Subcutaneous adipose tissue (tissue), 4 donors: ENCODE measurements around the gene UGT1A10. TPM values are rescaled to one million over a fixed set of nuclear protein-coding genes. Genes with fewer than 3 reads are reported as not detected.

Experiments used
- total RNA-seq, 4 donors: library from RNA; depleted of rRNA; stranded (reverse); fragments of >200 nt; gene quantifications; one replicate each; pipeline ENCODE4 v1.1.0, GENCODE V29; 2016
- TF ChIP-seq, protein P1 (sequence below): fragments of 450-650 bp; IDR thresholded peaks from one replicate; pipeline ENCODE4 v1.5.1; 2016; ENCODE audit warnings: low read depth, mild to moderate bottlenecking, control low read depth, antibody characterized with exemption, moderate library complexity

UGT1A10 gene
- total RNA-seq, 4 donors from 2014 or later, result not detected

DNA sequence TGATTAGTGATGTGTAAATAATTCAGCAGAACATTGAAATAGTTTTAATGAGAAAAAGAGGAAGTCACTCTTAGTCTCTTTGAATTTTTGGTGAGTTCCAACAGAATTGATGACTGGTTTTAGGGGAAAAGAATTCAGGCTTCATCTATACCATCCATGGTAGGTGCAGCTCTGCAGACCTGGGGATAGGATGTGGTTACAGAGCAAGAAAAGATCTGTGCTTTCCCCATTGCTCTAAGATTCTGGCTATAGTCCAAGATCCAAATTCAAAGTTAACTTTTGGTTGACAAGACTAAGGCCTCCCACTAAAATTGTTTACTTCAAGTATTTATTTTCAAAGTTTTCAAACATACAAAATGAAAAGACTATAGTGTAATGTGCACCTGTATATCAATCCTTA is 3.6 kb downstream of the UGT1A10 start:
- TF ChIP-seq, protein P1, sequence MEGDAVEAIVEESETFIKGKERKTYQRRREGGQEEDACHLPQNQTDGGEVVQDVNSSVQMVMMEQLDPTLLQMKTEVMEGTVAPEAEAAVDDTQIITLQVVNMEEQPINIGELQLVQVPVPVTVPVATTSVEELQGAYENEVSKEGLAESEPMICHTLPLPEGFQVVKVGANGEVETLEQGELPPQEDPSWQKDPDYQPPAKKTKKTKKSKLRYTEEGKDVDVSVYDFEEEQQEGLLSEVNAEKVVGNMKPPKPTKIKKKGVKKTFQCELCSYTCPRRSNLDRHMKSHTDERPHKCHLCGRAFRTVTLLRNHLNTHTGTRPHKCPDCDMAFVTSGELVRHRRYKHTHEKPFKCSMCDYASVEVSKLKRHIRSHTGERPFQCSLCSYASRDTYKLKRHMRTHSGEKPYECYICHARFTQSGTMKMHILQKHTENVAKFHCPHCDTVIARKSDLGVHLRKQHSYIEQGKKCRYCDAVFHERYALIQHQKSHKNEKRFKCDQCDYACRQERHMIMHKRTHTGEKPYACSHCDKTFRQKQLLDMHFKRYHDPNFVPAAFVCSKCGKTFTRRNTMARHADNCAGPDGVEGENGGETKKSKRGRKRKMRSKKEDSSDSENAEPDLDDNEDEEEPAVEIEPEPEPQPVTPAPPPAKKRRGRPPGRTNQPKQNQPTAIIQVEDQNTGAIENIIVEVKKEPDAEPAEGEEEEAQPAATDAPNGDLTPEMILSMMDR, result no peak

DNA sequence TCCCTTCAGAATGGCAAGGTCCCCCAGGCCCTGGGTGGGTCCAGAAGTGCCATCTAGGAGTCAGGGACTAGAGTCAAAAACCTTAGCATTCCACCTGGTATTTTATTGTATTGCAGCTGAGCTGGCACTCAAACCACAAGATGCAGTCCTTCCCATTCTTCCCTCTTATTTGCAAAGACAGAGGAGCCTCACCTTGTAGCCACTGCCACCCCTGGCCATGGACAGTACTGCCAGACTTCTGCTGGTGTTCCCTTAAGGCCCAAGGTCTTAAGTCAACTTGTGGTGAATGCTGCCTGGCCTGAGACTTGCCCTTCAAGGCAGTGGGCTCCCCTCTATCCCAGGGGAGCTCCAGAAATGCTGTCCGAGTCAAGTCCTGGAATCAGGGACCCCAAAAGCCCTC is 6.9 kb downstream of the UGT1A10 start:
- TF ChIP-seq, protein P1, result no peak

DNA sequence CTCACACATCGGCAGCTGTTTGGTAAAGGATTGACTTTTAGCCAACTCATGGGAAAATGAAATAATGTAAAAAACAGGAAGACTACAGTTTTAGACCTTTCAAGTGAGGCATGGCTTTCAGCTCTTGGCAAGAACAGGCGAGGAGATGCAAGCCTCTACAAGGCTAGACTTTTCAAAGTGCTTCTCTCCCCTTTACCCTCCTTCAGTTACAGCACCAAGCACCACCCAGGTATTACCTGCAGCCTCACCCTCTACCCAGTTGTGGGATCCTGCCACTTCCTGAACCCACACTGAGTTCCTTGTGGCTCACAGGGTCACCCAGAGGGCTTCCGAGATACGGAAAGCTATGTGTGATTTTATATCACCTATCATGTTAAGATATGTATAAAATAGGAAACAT is 14.7 kb downstream of the UGT1A10 start:
- TF ChIP-seq, protein P1, result no peak

DNA sequence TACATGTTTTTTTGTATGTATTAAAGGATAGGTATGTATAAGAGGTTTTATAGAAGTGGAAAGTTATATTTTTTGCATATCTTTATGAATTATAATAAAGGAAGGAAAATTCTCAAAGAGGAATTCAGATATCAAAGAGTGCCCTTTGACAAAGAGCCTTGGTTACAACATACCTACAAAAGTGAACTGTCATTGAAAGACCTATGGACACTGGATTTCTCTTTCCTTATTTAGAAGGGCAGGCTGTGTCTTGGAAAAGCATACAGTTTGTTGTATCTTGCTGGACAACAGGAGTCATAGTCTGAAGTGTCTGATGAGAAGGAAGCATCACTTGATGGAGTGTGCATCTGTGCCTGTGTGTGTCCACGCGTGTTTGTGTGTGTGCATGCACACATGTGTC is 15.2 kb downstream of the UGT1A10 start:
- TF ChIP-seq, protein P1, result no peak

DNA sequence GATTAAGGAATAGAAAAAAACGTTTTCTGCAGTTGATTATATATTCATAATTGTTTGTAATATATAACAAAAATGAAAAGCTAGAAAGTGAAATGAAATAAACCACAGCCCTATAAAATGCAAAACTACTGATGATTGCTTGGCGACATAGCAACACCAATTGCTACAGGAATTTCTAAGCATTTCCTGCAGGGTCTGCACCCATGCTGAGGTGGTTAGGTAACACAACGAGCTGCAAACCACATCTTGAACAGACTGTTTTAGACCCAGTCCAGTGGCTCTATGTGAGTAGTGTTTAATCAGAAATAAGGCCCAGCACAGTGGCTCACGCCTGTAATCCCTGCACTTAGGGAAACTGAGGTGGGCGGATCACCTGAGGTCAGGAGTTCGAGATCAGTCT is 18.3 kb downstream of the UGT1A10 start:
- TF ChIP-seq, protein P1, result no peak

DNA sequence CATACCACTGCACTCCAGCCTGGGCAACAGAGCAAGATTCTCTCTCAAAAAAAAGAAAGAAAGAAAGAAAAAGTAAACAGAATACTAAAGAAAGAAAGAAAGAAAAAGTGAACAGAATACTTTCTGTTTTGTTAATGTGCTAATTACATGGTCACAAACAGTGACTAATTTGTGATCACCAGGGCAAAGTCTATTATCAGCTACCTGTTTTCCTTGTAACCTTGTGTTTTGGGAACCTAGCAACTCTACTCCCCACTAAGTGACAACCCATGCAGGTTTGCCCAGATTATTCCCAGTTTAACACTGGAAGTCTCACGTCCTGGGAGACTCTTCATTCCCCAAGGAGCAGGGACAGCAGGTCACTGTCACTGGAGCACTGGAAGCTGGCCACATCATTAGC is 18.8 kb downstream of the UGT1A10 start:
- TF ChIP-seq, protein P1, result no peak

DNA sequence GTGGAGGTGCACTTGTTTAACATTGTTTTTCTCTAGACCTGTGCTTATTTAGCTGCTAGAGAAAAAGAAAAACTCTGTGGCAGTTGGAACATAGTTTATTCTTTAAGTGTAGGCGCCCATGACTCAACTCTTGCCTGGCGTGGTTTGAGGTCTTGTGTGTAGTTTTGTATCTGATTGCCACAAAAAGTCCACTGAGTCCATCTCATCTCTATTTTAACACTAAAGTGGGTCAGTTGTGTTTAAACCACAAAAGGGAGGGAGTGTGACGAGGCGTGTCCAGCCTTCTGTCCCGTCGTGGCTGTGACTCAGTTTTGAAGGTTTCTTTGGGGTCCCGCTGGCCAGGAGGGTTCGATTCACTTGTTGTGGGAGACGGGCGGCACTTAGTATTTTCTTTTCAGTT is 20.2 kb downstream of the UGT1A10 start:
- TF ChIP-seq, protein P1, result no peak
